ENCODE results near the gene HTR1E. TPM values are rescaled to one million over a fixed set of nuclear protein-coding genes. Genes with fewer than 3 reads are reported as not detected.

Gene HTR1E
- total and polyA plus RNA-seq, 9 of the 15 experiments (the other 6 are each of a cell fraction or from before 2014, with no cell fraction given) = not detected

GRCh38 chr6:86943819-86944407 lies 6.6 kb downstream of the HTR1E start:
- no peak overlapping the region for H2AFZ ChIP-seq (ENCODE audit: low read depth, low read length)
- no peaks in the 10 kb centered on the region for H3K36me3 ChIP-seq (ENCODE audit: control insufficient read depth, insufficient read depth, low read length)
- no peaks in the 10 kb centered on the region for H4K20me1 ChIP-seq (replicated peaks; ENCODE audit: control insufficient read depth, insufficient read depth, low read length)
- 1% methylated on average over 5 of the region's 5 CpGs for WGBS (ENCODE audit: insufficient coverage, low coverage, missing lambda C conversion rate)
- no peaks in the 10 kb centered on the region for H3K9me3 ChIP-seq (replicated peaks; ENCODE audit: control insufficient read depth, insufficient read depth, low read depth, low read length)
- no peaks in the 10 kb centered on the region for H3K27me3 ChIP-seq (ENCODE audit: control insufficient read depth in 2 of 2, insufficient read depth in 2 of 2, low read length in 2 of 2)
- H3K27ac ChIP-seq (ENCODE audit: extremely low read depth, low read depth, low read length) = no peak overlapping the region
- no TSS peak for BruUV-seq (replicated peaks)
- no peaks in the 10 kb centered on the region for H3K4me1 ChIP-seq (replicated peaks in 1 of 2; ENCODE audit: control insufficient read depth in 2 of 2, insufficient read depth in 2 of 2, low read length in 2 of 2)
- DNase-seq (ENCODE audit: extremely low read depth in 1 of 4, low spot score in 3 of 4) = no peak
- H3K4me3 ChIP-seq = no peak overlapping the region
- no peak overlapping the region for H3K4me2 ChIP-seq (ENCODE audit: insufficient read depth, low read length)
- TF ChIP-seq ZSCAN29 (IDR thresholded peaks at IDR 0.05) = no peak
- TF ChIP-seq ZBTB34 (CRISPR knock-in tag; IDR thresholded peaks at IDR 0.05) = no peak
- TF ChIP-seq ESRRB (CRISPR knock-in tag; IDR thresholded peaks at IDR 0.05; ENCODE audit: borderline replicate concordance) = no peak
- no peak for TF ChIP-seq ZNF655 (CRISPR knock-in tag; IDR thresholded peaks at IDR 0.05)
- no peak for TF ChIP-seq ZNF717 (CRISPR knock-in tag; IDR thresholded peaks at IDR 0.05)
- no peak for TF ChIP-seq ETS2 (tag; IDR thresholded peaks at IDR 0.05; ENCODE audit: borderline replicate concordance, poor library complexity, severe bottlenecking)
- TF ChIP-seq ARHGAP35 (IDR thresholded peaks at IDR 0.05; ENCODE audit: partially characterized antibody) = no peak
- no peak for TF ChIP-seq DMBX1 (CRISPR knock-in tag; IDR thresholded peaks at IDR 0.05; ENCODE audit: borderline replicate concordance)
- TF ChIP-seq MITF (IDR thresholded peaks at IDR 0.05) = no peak
- TF ChIP-seq FOXP1 (CRISPR knock-in tag; IDR thresholded peaks at IDR 0.05) = no peak
- no peak for TF ChIP-seq TAF15 (IDR thresholded peaks at IDR 0.05; ENCODE audit: low read depth, low read length)
- TF ChIP-seq CHAMP1 (IDR thresholded peaks at IDR 0.05) = no peak
- TF ChIP-seq CREM (IDR thresholded peaks at IDR 0.05; ENCODE audit: low read depth) = no peak
- TF ChIP-seq L3MBTL2 (IDR thresholded peaks at IDR 0.05) = no peak
- no peak for TF ChIP-seq NR4A1 (CRISPR knock-in tag; IDR thresholded peaks at IDR 0.05)
- no peak for TF ChIP-seq NR4A1 (tag; IDR thresholded peaks at IDR 0.05)
- H3K79me2 ChIP-seq (ENCODE audit: control insufficient read depth, insufficient read depth, low read length) = no peaks in the 10 kb centered on the region
- FAIRE-seq = no peak
- ChIA-PET POLR2A (no interaction called here), CTCF (ENCODE audit: low intra/inter-chr PET ratio) (no interaction called here)
- intact Hi-C loops (cut with micrococcal nuclease) (no loop called here), in situ Hi-C loops (cut with MboI) (no loop called here)
- no peak for ATAC-seq
- H3K9me1 ChIP-seq (ENCODE audit: control insufficient read depth, insufficient read depth, low read length) = no peaks in the 10 kb centered on the region
- H3K9ac ChIP-seq (ENCODE audit: insufficient read depth in 1 of 2, low read depth in 2 of 2, low read length in 2 of 2) = no peak overlapping the region
